ENCODE measurements around the gene EXOC6B.

The EXOC6B gene

GRCh38 chr2:72204156-72204785, 621.6 kb downstream of the EXOC6B start:
- H2AFZ ChIP-seq = peak overlapping the region; percentile 17
- TF ChIP-seq CTCF (IDR thresholded peaks at IDR 0.05) = no peak
- H3K27ac ChIP-seq = no peak overlapping the region
- H3K4me3 ChIP-seq (ENCODE audit: low read depth, low read length) = no peak overlapping the region
- H3K4me2 ChIP-seq (ENCODE audit: low read length) = no peak overlapping the region
- H3K9me3 ChIP-seq (ENCODE audit: control insufficient read depth, low read length) = no peaks in the 10 kb centered on the region
- no peaks in the 10 kb centered on the region for H3K36me3 ChIP-seq (ENCODE audit: control insufficient read depth, insufficient read depth, low read length)
- H3K79me2 ChIP-seq = no peaks in the 10 kb centered on the region
- H3K4me1 ChIP-seq = peaks cover 7% of the 10 kb centered on the region
- no peak overlapping the region for H3K9ac ChIP-seq
- H3K27me3 ChIP-seq (ENCODE audit: control insufficient read depth, insufficient read depth, low read length) = no peaks in the 10 kb centered on the region

- no peaks in the 10 kb centered on the region for H3K79me2 ChIP-seq
- H3K27me3 ChIP-seq (ENCODE audit: control insufficient read depth, insufficient read depth, low read length) = no peaks in the 10 kb centered on the region
- H2AFZ ChIP-seq = no peak overlapping the region
- H3K4me3 ChIP-seq (ENCODE audit: low read depth, low read length) = no peak overlapping the region
- no peak overlapping the region for H3K4me2 ChIP-seq (ENCODE audit: low read length)
- H3K9me3 ChIP-seq (ENCODE audit: control insufficient read depth, low read length) = no peaks in the 10 kb centered on the region
- H3K27ac ChIP-seq = no peak overlapping the region
- no peak for TF ChIP-seq CTCF (IDR thresholded peaks at IDR 0.05)
- H3K36me3 ChIP-seq (ENCODE audit: control insufficient read depth, insufficient read depth, low read length) = no peaks in the 10 kb centered on the region
- H3K9ac ChIP-seq = no peak overlapping the region
- no peaks in the 10 kb centered on the region for H3K4me1 ChIP-seq
These were observed 627.1 kb downstream of the EXOC6B start for GRCh38 chr2:72198532-72199241.

- H3K36me3 ChIP-seq (ENCODE audit: control insufficient read depth, insufficient read depth, low read length) = no peaks in the 10 kb centered on the region
- no peak overlapping the region for H3K27ac ChIP-seq
- H3K4me1 ChIP-seq = no peaks in the 10 kb centered on the region
- TF ChIP-seq CTCF (IDR thresholded peaks at IDR 0.05) = no peak
- H3K9me3 ChIP-seq (ENCODE audit: control insufficient read depth, low read length) = no peaks in the 10 kb centered on the region
- no peak overlapping the region for H2AFZ ChIP-seq
- no peak overlapping the region for H3K4me2 ChIP-seq (ENCODE audit: low read length)
- no peaks in the 10 kb centered on the region for H3K27me3 ChIP-seq (ENCODE audit: control insufficient read depth, insufficient read depth, low read length)
- no peak overlapping the region for H3K4me3 ChIP-seq (ENCODE audit: low read depth, low read length)
- H3K79me2 ChIP-seq = no peaks in the 10 kb centered on the region
- H3K9ac ChIP-seq = no peak overlapping the region
These were observed 632.1 kb downstream of the EXOC6B start for GRCh38 chr2:72193723-72194122.

- no peak overlapping the region for H3K4me2 ChIP-seq (ENCODE audit: low read length)
- no peak overlapping the region for H3K9ac ChIP-seq
- H3K27me3 ChIP-seq (ENCODE audit: control insufficient read depth, insufficient read depth, low read length) = no peaks in the 10 kb centered on the region
- no peak overlapping the region for H3K4me3 ChIP-seq (ENCODE audit: low read depth, low read length)
- H3K79me2 ChIP-seq = no peaks in the 10 kb centered on the region
- no peaks in the 10 kb centered on the region for H3K36me3 ChIP-seq (ENCODE audit: control insufficient read depth, insufficient read depth, low read length)
- H3K9me3 ChIP-seq (ENCODE audit: control insufficient read depth, low read length) = no peaks in the 10 kb centered on the region
- no peaks in the 10 kb centered on the region for H3K4me1 ChIP-seq
- H2AFZ ChIP-seq = no peak overlapping the region
- TF ChIP-seq CTCF (IDR thresholded peaks at IDR 0.05) = no peak
- no peak overlapping the region for H3K27ac ChIP-seq
These were observed 634.4 kb downstream of the EXOC6B start for GRCh38 chr2:72191441-72191840.

GRCh38 chr2:72185206-72185605, 640.6 kb downstream of the EXOC6B start:
- Histone ChIP-seq H3K4me2 (ENCODE audit: low read length) (no peak overlapping the region), H3K9me3 (ENCODE audit: control insufficient read depth, low read length) (no peaks in the 10 kb centered on the region), H3K79me2 (no peaks in the 10 kb centered on the region), H3K27ac (no peak overlapping the region), H2AFZ (no peak overlapping the region), H3K36me3 (ENCODE audit: control insufficient read depth, insufficient read depth, low read length) (no peaks in the 10 kb centered on the region), H3K4me3 (ENCODE audit: low read depth, low read length) (no peak overlapping the region), H3K9ac (no peak overlapping the region), H3K4me1 (no peaks in the 10 kb centered on the region), H3K27me3 (ENCODE audit: control insufficient read depth, insufficient read depth, low read length) (no peaks in the 10 kb centered on the region)
- TF ChIP-seq CTCF (IDR thresholded peaks at IDR 0.05) = no peak

All from parathyroid adenoma (tissue), 2 donors.